Activated CD8-positive, alpha-beta T cell treated with anti-CD3 and anti-CD28 coated beads for 36 hours (primary cell): ENCODE data around the gene KIAA0930. TPM values are rescaled to one million over a fixed set of nuclear protein-coding genes. Genes with fewer than 3 reads are reported as not detected.

Source experiments
- ATAC-seq: fragments of 200-7000 bp; cut with Tn5 transposase; one replicate; pipeline ENCODE4 v1.10.0; 2021; ENCODE audit warnings: mild to moderate bottlenecking, moderate library complexity
- CTCF ChIA-PET: fragments of 350-600 bp; sonication (Branson Sonifier 250); formaldehyde crosslinking; loops from one replicate; lab custom pipeline; 2021; ENCODE audit warnings: antibody characterized with exemption; lab: Charles Lee
- POLR2A ChIA-PET: fragments of 350-600 bp; sonication (Branson Sonifier 250); formaldehyde crosslinking; loops from one replicate; lab custom pipeline; 2021; ENCODE audit warnings: antibody characterized with exemption; lab: Charles Lee
- DNase-seq: peaks from one replicate; pipeline ENCODE4 v3.0.0-alpha.2; 2020
- H3K27ac Mint-ChIP-seq: one replicate; pipeline ENCODE4 v1.8.0; 2021; ENCODE audit warnings: mild to moderate bottlenecking, mixed read lengths
- H3K27me3 Mint-ChIP-seq: one replicate; pipeline ENCODE4 v1.8.0; 2021; ENCODE audit warnings: mixed read lengths
- H3K36me3 Mint-ChIP-seq: one replicate; pipeline ENCODE4 v1.8.0; 2021; ENCODE audit warnings: low read depth, mixed read lengths
- H3K4me1 Mint-ChIP-seq: one replicate; pipeline ENCODE4 v1.8.0; 2021; ENCODE audit warnings: low read depth, mixed read lengths
- H3K4me3 Mint-ChIP-seq: one replicate; pipeline ENCODE4 v1.8.0; 2021; ENCODE audit warnings: mild to moderate bottlenecking, moderate library complexity, mixed read lengths
- H3K9me3 Mint-ChIP-seq: one replicate; pipeline ENCODE4 v1.8.0; 2021; ENCODE audit warnings: mixed read lengths
- intact Hi-C: fragments of 100-400 bp; cut with micrococcal nuclease; formaldehyde crosslinking; loops from one replicate; pipeline ENCODE4 v1.10.0; 2022
- microRNA-seq: library from miRNA; unstranded; fragments of <30 nt; microRNA quantifications from one replicate; pipeline ENCODE4 v1.2.0, GENCODE V29; 2022; ENCODE audit warnings: borderline microRNAs expressed, borderline replicate concordance
- total RNA-seq, 2 experiments: library from RNA; stranded (reverse); gene quantifications; one replicate each; pipeline ENCODE4 v1.2.3, GENCODE V29; 2021
- TF ChIP-seq, protein P1 (sequence below): fragments of 200-600 bp; IDR thresholded peaks from one replicate; pipeline ENCODE4 v1.8.0; 2022; ENCODE audit warnings: antibody characterized with exemption, mild to moderate bottlenecking

Gene KIAA0930
- total RNA-seq, 2 experiments from 2014 or later = 38.4 to 40.4 TPM

DNA sequence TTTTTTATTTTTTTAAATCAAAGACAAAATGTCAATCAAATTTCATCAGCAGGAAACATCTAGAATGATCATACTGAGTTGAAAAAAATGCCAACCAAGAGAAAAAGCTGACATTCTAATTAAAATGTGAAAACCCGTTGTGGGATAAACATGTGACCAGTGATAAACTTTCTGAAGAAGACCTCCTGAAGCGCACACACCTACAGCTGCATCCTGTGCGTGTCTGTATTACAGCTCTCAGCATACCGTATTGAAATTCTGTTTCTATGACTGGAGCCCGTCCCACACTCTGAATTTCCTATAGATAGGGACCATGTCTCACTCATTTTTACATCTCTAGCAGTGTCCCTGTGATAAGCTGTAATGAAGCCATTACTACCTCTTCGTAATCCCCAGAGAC, 89.2 kb downstream of the KIAA0930 start:
- Mint-ChIP-seq H3K27me3 (no peaks in the 10 kb centered on the region), H3K27ac (no peak overlapping the region), H3K9me3 (no peaks in the 10 kb centered on the region), H3K36me3 (peaks cover 32% of the 10 kb centered on the region), H3K4me3 (no peak overlapping the region), H3K4me1 (peaks cover 7% of the 10 kb centered on the region)
- intact Hi-C loops = no loop called here
- ATAC-seq (no peak), DNase-seq (no peak)
- POLR2A ChIA-PET = interaction anchor here (1.1 to 1.6 kb wide), 2 partner anchors 12 to 13 kb away, joined by 5 to 6 read pairs; partner anchors contain the start of gene NUP50
- CTCF ChIA-PET = no interaction called here
- TF ChIP-seq, protein P1, sequence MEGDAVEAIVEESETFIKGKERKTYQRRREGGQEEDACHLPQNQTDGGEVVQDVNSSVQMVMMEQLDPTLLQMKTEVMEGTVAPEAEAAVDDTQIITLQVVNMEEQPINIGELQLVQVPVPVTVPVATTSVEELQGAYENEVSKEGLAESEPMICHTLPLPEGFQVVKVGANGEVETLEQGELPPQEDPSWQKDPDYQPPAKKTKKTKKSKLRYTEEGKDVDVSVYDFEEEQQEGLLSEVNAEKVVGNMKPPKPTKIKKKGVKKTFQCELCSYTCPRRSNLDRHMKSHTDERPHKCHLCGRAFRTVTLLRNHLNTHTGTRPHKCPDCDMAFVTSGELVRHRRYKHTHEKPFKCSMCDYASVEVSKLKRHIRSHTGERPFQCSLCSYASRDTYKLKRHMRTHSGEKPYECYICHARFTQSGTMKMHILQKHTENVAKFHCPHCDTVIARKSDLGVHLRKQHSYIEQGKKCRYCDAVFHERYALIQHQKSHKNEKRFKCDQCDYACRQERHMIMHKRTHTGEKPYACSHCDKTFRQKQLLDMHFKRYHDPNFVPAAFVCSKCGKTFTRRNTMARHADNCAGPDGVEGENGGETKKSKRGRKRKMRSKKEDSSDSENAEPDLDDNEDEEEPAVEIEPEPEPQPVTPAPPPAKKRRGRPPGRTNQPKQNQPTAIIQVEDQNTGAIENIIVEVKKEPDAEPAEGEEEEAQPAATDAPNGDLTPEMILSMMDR = no peak

DNA sequence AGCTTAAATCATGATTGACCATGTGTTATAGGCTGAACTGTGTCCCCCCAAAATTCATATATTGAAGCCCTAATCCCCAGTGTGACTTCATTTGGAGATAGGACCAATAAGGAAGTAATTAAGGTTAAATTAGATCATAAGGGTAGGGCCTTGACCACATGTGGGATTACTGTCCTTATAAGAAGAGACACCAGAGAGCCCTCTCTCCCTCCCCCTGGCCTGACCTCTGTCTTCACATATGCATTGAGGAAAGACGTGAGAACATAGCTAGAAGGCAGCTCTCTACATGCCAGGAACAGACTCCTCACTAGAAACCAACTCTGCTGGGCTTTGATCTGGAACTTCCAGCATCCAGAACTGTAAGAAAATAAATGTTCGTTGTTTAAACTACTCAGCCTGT, 90.6 kb downstream of the KIAA0930 start:
- Mint-ChIP-seq H3K27me3 (no peaks in the 10 kb centered on the region), H3K9me3 (no peaks in the 10 kb centered on the region), H3K36me3 (peaks cover 31% of the 10 kb centered on the region), H3K27ac (no peak overlapping the region), H3K4me3 (no peak overlapping the region), H3K4me1 (peaks cover 7% of the 10 kb centered on the region)
- intact Hi-C loops = no loop called here
- no peak for DNase-seq
- CTCF ChIA-PET = interaction anchor here (1.4 kb wide), 1 partner anchor 49 kb away, joined by 3 read pairs; no protein-coding TSS in a partner anchor
- POLR2A ChIA-PET = interaction anchor here (0.5 kb wide), 1 partner anchor 394 kb away, joined by 3 read pairs; no protein-coding TSS in a partner anchor
- no peak for ATAC-seq
- TF ChIP-seq, protein P1 = no peak

DNA sequence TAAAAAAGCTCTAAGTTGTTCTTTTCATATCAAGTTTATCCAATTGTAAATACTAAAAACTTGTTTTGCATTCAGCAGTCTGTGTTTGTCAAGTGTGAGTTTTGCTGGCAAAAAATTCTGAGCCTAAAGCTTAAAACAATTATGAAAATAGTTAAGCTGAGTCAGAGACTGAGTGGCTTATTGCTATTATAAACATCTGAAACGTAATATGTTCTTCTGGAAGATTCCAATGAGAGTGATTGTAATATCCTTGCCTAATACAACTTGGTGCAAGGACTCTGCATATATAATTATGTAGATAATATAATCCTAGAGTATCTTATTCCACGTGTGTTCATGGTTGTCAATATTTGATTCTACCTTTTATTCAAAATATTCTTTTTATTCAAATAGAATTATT, 91.0 kb downstream of the KIAA0930 start:
- no peaks in the 10 kb centered on the region for H3K9me3 Mint-ChIP-seq
- no peak for ATAC-seq
- TF ChIP-seq, protein P1 = no peak
- peaks cover 31% of the 10 kb centered on the region for H3K36me3 Mint-ChIP-seq
- H3K27me3 Mint-ChIP-seq = no peaks in the 10 kb centered on the region
- ChIA-PET CTCF (interaction anchor here (1.4 kb wide), 1 partner anchor 48 kb away, joined by 3 read pairs; no protein-coding TSS in a partner anchor), POLR2A (interaction anchor here (0.5 kb wide), 1 partner anchor 393 kb away, joined by 3 read pairs; no protein-coding TSS in a partner anchor)
- intact Hi-C loops = no loop called here
- no peak overlapping the region for H3K4me3 Mint-ChIP-seq
- peaks cover 8% of the 10 kb centered on the region for H3K4me1 Mint-ChIP-seq
- no peak overlapping the region for H3K27ac Mint-ChIP-seq
- no peak for DNase-seq

DNA sequence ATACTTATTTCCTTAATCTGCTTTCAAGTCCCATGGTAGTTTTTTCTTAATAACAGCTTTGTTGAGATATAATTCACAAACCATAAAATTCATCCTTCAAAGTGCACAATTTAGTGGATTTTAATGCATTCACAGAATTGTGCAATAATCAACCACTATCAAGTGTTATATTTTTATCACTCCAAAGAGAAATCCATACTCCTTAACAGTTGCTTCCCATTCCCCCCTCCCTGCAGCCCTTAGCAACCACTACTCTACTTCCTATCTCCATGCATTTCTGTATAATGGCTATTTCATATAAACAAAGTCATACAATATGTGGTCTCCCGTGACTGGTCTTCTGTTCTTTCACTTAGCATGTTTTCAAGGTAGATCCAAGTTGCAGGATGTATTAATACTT, 95.8 kb downstream of the KIAA0930 start:
- POLR2A ChIA-PET = no interaction called here
- H3K27me3 Mint-ChIP-seq = no peaks in the 10 kb centered on the region
- no peak for DNase-seq
- H3K36me3 Mint-ChIP-seq = peaks cover 14% of the 10 kb centered on the region
- CTCF ChIA-PET = no interaction called here
- ATAC-seq = no peak
- TF ChIP-seq, protein P1 = no peak
- intact Hi-C loops = no loop called here
- H3K4me3 Mint-ChIP-seq = no peak overlapping the region
- no peaks in the 10 kb centered on the region for H3K9me3 Mint-ChIP-seq
- H3K27ac Mint-ChIP-seq = no peak overlapping the region
- peaks cover 2% of the 10 kb centered on the region for H3K4me1 Mint-ChIP-seq

DNA sequence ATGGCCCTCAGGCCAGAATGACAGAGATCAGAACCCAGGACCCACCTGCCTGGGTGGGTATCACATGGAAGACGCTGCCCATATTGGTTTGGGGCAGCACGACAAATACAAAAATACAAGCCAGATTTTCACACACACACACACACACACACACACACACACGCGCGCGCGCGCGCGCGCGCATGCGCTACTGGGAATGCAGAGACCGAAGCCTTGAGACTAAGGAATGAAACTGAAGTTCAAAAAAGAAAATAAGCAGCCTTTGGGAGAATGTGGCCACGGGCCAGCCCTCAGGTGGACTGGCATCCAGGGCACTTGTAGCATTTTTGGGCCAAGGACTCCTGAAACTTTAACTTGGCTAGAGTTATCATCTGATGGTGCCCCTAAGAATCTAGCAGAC, 98.3 kb downstream of the KIAA0930 start:
- ATAC-seq (no peak), DNase-seq (no peak)
- H3K4me1 Mint-ChIP-seq = peaks cover 2% of the 10 kb centered on the region
- intact Hi-C loops = no loop called here
- H3K27me3 Mint-ChIP-seq = no peaks in the 10 kb centered on the region
- POLR2A ChIA-PET = no interaction called here
- TF ChIP-seq, protein P1 = no peak
- no peaks in the 10 kb centered on the region for H3K9me3 Mint-ChIP-seq
- no peak overlapping the region for H3K27ac Mint-ChIP-seq
- no peak overlapping the region for H3K4me3 Mint-ChIP-seq
- CTCF ChIA-PET = no interaction called here
- peaks cover 13% of the 10 kb centered on the region for H3K36me3 Mint-ChIP-seq

Small RNAs within 50 kb of the gene (microRNA-seq; reads per million reads assigned to microRNA genes)
- 10.0 reads per million, percentile 33 among the genes with 10 or more reads in this experiment for gene MIR1249

Other genes starting within 250 kb of the KIAA0930 start
- 1 to 10 TPM in 1 of 2 experiments, under 1 TPM in 1; 0.92 to 1.1 TPM for gene PHF21B, start 230.9 kb downstream of the KIAA0930 start, total RNA-seq
- gene NUP50, start 77.0 kb downstream of the KIAA0930 start, total RNA-seq = 100 to 1,000 TPM; 123 to 133 TPM
- gene UPK3A, start 44.1 kb upstream of the KIAA0930 start, total RNA-seq = not detected
- 10 to 100 TPM; 30.6 to 32.4 TPM for gene FAM118A, start 69.0 kb upstream of the KIAA0930 start, total RNA-seq
- gene SMC1B, start 172.7 kb upstream of the KIAA0930 start, total RNA-seq = 1 to 10 TPM; 1.8 TPM
- gene RIBC2, start 172.8 kb upstream of the KIAA0930 start, total RNA-seq = 10 to 100 TPM in 1 of 2 experiments, 1 to 10 TPM in 1; 9.5 to 10.4 TPM